ENCODE measurements around the gene USP49.
"Not testable (repeated sequence)": the region's sequence is repeated elsewhere in the genome, so short reads cannot be mapped to it uniquely, and the experiment has no call there.

USP49 gene

GRCh38 chr6:41895300-41896233 is at the start of gene USP49:
Gene USP49 (minus strand): TSS chr6:41895375. CDS start chr6:41806983, 88,392 bp downstream.
- peak; percentile 71 to 91 (median 82) for DNase-seq

- DNase-seq = no peak
Observed at GRCh38 chr6:41943456-41943855, 48.3 kb upstream of the USP49 start.

GRCh38 chr6:41942882-41943281 is 47.7 kb upstream of the USP49 start:
- not testable (repeated sequence) for DNase-seq

GRCh38 chr6:41942067-41942851 is 47.1 kb upstream of the USP49 start:
- no peak for DNase-seq

GRCh38 chr6:41941280-41942066 is 46.3 kb upstream of the USP49 start, which contains the start of gene CCND3:
Gene CCND3 (minus strand): TSS chr6:41941808. CDS start chr6:41941649, 159 bp downstream.
- peak; percentile 63 to 74 (median 66) for DNase-seq

GRCh38 chr6:41940759-41941279 is 45.6 kb upstream of the USP49 start:
- peak in 2 of 4 experiments; percentile 26 to 35 for DNase-seq

GRCh38 chr6:41939848-41940758 is 44.9 kb upstream of the USP49 start:
- no peak for DNase-seq

GRCh38 chr6:41939176-41939847 is 44.1 kb upstream of the USP49 start:
- no peak for DNase-seq

GRCh38 chr6:41938590-41939175 is 43.5 kb upstream of the USP49 start:
- no peak for DNase-seq

GRCh38 chr6:41937861-41938574 is 42.8 kb upstream of the USP49 start:
- peak in 2 of 4 experiments; percentile 16 to 41 for DNase-seq

GRCh38 chr6:41937472-41937860 is 42.3 kb upstream of the USP49 start:
- no peak for DNase-seq

- DNase-seq = peak in 2 of 4 experiments; percentile 32 to 43
Observed at GRCh38 chr6:41936073-41936837, 41.1 kb upstream of the USP49 start.

GRCh38 chr6:41935685-41936072 is 40.5 kb upstream of the USP49 start:
- DNase-seq = no peak

GRCh38 chr6:41935193-41935574 is 40.0 kb upstream of the USP49 start:
- DNase-seq = no peak

GRCh38 chr6:41934278-41935192 is 39.4 kb upstream of the USP49 start:
- DNase-seq = no peak

GRCh38 chr6:41932378-41932777 is 37.2 kb upstream of the USP49 start:
- no peak for DNase-seq

- no peak for DNase-seq
Observed at GRCh38 chr6:41931792-41932191, 36.6 kb upstream of the USP49 start.

GRCh38 chr6:41929924-41930323 is 34.7 kb upstream of the USP49 start:
- no peak for DNase-seq
